ENCODE results near the gene DNAJC5. TPM values are rescaled to one million over a fixed set of nuclear protein-coding genes. Genes with fewer than 3 reads are reported as not detected.
"Not testable (repeated sequence)": the region's sequence is repeated elsewhere in the genome, so short reads cannot be mapped to it uniquely, and the experiment has no call there.

Gene DNAJC5
- 10 to 100 TPM; 33.7 to 33.8 TPM for total RNA-seq

GRCh38 chr20:63894358-63895201, at the start of gene DNAJC5:
Gene DNAJC5, plus strand, starts transcription at chr20:63895126. Its CDS starts 33,220 bp downstream, at chr20:63928346.
- DNase-seq: peak; percentile 97
- H3K27ac Mint-ChIP-seq: peak within 1 kb of the TSS; percentile 97
- no peaks in the 10 kb centered on the region for H3K27me3 Mint-ChIP-seq
- peaks cover 37% of the 10 kb centered on the region for H3K4me1 Mint-ChIP-seq (ENCODE audit: low read depth)
- peak within 1 kb of the TSS; percentile 97 for H3K4me3 Mint-ChIP-seq
- ChIA-PET POLR2A (interaction anchor here (0.7 kb wide), 1 partner anchor 267 kb away, joined by 3 read pairs; no protein-coding TSS in a partner anchor), CTCF (interaction anchor here (1.5 to 2.4 kb wide), 2 partner anchors 29 to 86 kb away, joined by 4 to 12 read pairs; partner anchors contain the start of gene TPD52L2)
- H3K36me3 Mint-ChIP-seq: peaks cover 20% of the 10 kb centered on the region
- intact Hi-C loops (cut with micrococcal nuclease): loop anchor here (2.0 to 10.0 kb wide), 2 partner anchors 30 to 170 kb away; partner anchors contain the start of genes TCEA2 and TPD52L2
- H3K9me3 Mint-ChIP-seq: no peaks in the 10 kb centered on the region

- ChIA-PET CTCF (interaction anchor here (0.9 kb wide), 1 partner anchor 134 kb away, joined by 4 read pairs; no protein-coding TSS in a partner anchor), POLR2A (interaction anchor here (0.5 kb wide), 1 partner anchor 16 kb away, joined by 3 read pairs; no protein-coding TSS in a partner anchor)
- H3K9me3 Mint-ChIP-seq: no peaks in the 10 kb centered on the region
- DNase-seq: no peak
- no peak overlapping the region for H3K4me3 Mint-ChIP-seq
- peaks cover 15% of the 10 kb centered on the region for H3K4me1 Mint-ChIP-seq (ENCODE audit: low read depth)
- peaks cover 47% of the 10 kb centered on the region for H3K27me3 Mint-ChIP-seq
- H3K36me3 Mint-ChIP-seq: no peaks in the 10 kb centered on the region
- H3K27ac Mint-ChIP-seq: no peak overlapping the region
- intact Hi-C loops (cut with micrococcal nuclease): no loop called here
Observed at GRCh38 chr20:63846128-63846771, 48.7 kb upstream of the DNAJC5 start.

- intact Hi-C loops (cut with micrococcal nuclease): no loop called here
- no peaks in the 10 kb centered on the region for H3K36me3 Mint-ChIP-seq
- no peak overlapping the region for H3K27ac Mint-ChIP-seq
- no peak overlapping the region for H3K4me3 Mint-ChIP-seq
- DNase-seq: no peak
- peaks cover 48% of the 10 kb centered on the region for H3K27me3 Mint-ChIP-seq
- peaks cover 18% of the 10 kb centered on the region for H3K4me1 Mint-ChIP-seq (ENCODE audit: low read depth)
- no peaks in the 10 kb centered on the region for H3K9me3 Mint-ChIP-seq
- POLR2A ChIA-PET: interaction anchor here (0.5 kb wide), 1 partner anchor 16 kb away, joined by 3 read pairs; no protein-coding TSS in a partner anchor
- CTCF ChIA-PET: no interaction called here
Observed at GRCh38 chr20:63846888-63847236, 48.1 kb upstream of the DNAJC5 start.

GRCh38 chr20:63847237-63848002, 47.5 kb upstream of the DNAJC5 start:
- intact Hi-C loops (cut with micrococcal nuclease): no loop called here
- POLR2A ChIA-PET: no interaction called here
- DNase-seq: no peak
- Mint-ChIP-seq H3K4me3 (no peak overlapping the region), H3K36me3 (no peaks in the 10 kb centered on the region), H3K27ac (no peak overlapping the region), H3K27me3 (peaks cover 47% of the 10 kb centered on the region), H3K9me3 (no peaks in the 10 kb centered on the region), H3K4me1 (ENCODE audit: low read depth) (peaks cover 20% of the 10 kb centered on the region)
- CTCF ChIA-PET: interaction anchor here (0.9 kb wide), 1 partner anchor 62 kb away, joined by 3 read pairs; no protein-coding TSS in a partner anchor

- no peak for DNase-seq
- Mint-ChIP-seq H3K36me3 (no peaks in the 10 kb centered on the region), H3K27me3 (peaks cover 44% of the 10 kb centered on the region), H3K4me3 (no peak overlapping the region), H3K4me1 (ENCODE audit: low read depth) (peaks cover 20% of the 10 kb centered on the region), H3K27ac (no peak overlapping the region), H3K9me3 (no peaks in the 10 kb centered on the region)
- CTCF ChIA-PET: interaction anchor here (0.9 kb wide), 1 partner anchor 63 kb away, joined by 3 read pairs; no protein-coding TSS in a partner anchor
- intact Hi-C loops (cut with micrococcal nuclease): no loop called here
- POLR2A ChIA-PET: no interaction called here
Observed at GRCh38 chr20:63848003-63848911, 46.7 kb upstream of the DNAJC5 start.

GRCh38 chr20:63850689-63851547, 44.0 kb upstream of the DNAJC5 start:
- Mint-ChIP-seq H3K4me1 (ENCODE audit: low read depth) (peaks cover 16% of the 10 kb centered on the region), H3K27me3 (peaks cover 28% of the 10 kb centered on the region), H3K36me3 (no peaks in the 10 kb centered on the region), H3K4me3 (no peak overlapping the region), H3K27ac (no peak overlapping the region), H3K9me3 (no peaks in the 10 kb centered on the region)
- ChIA-PET CTCF (interaction anchor here (0.6 to 2.0 kb wide), 3 partner anchors 14 to 65 kb away, joined by 3 to 6 read pairs (median 5); partner anchors contain the start of gene TPD52L2), POLR2A (interaction anchor here (0.7 kb wide), 1 partner anchor 14 kb away, joined by 3 read pairs; the partner anchor contains the start of gene TPD52L2)
- intact Hi-C loops (cut with micrococcal nuclease): loop anchor here (2.0 kb wide), 1 partner anchor 14 kb away; the partner anchor contains the start of gene TPD52L2
- DNase-seq: peak; percentile 86

- intact Hi-C loops (cut with micrococcal nuclease): loop anchor here (2.0 kb wide), 1 partner anchor 13 kb away; the partner anchor contains the start of gene TPD52L2
- DNase-seq, H3K27ac Mint-ChIP-seq, H3K4me3 Mint-ChIP-seq, H3K36me3 Mint-ChIP-seq, H3K9me3 Mint-ChIP-seq: not testable (repeated sequence)
- H3K4me1 Mint-ChIP-seq (ENCODE audit: low read depth): peaks cover 14% of the 10 kb centered on the region
- ChIA-PET POLR2A (interaction anchor here (0.7 kb wide), 1 partner anchor 14 kb away, joined by 3 read pairs; the partner anchor contains the start of gene TPD52L2), CTCF (interaction anchor here (1.0 to 2.0 kb wide), 2 partner anchors 13 to 65 kb away, joined by 3 to 6 read pairs; partner anchors contain the start of gene TPD52L2)
- peaks cover 26% of the 10 kb centered on the region for H3K27me3 Mint-ChIP-seq
Observed at GRCh38 chr20:63851548-63851943, 43.4 kb upstream of the DNAJC5 start.

GRCh38 chr20:63853733-63854068, 41.2 kb upstream of the DNAJC5 start:
- H3K9me3 Mint-ChIP-seq; intact Hi-C loops (cut with micrococcal nuclease); DNase-seq; H3K36me3 Mint-ChIP-seq; H3K4me3 Mint-ChIP-seq; POLR2A ChIA-PET; H3K27ac Mint-ChIP-seq: not testable (repeated sequence)
- H3K4me1 Mint-ChIP-seq (ENCODE audit: low read depth): peaks cover 30% of the 10 kb centered on the region
- peaks cover 23% of the 10 kb centered on the region for H3K27me3 Mint-ChIP-seq
- CTCF ChIA-PET: interaction anchor here (1.4 kb wide), 1 partner anchor 12 kb away, joined by 3 read pairs; the partner anchor contains the start of gene TPD52L2

- POLR2A ChIA-PET: interaction anchor here (1.1 to 1.5 kb wide), 2 partner anchors 11 to 17 kb away, joined by 4 read pairs; partner anchors contain the start of gene TPD52L2
- no peak for DNase-seq
- no peaks in the 10 kb centered on the region for H3K36me3 Mint-ChIP-seq
- peaks cover 21% of the 10 kb centered on the region for H3K27me3 Mint-ChIP-seq
- H3K27ac Mint-ChIP-seq: no peak overlapping the region
- intact Hi-C loops (cut with micrococcal nuclease): no loop called here
- peaks cover 35% of the 10 kb centered on the region for H3K4me1 Mint-ChIP-seq (ENCODE audit: low read depth)
- H3K9me3 Mint-ChIP-seq: no peaks in the 10 kb centered on the region
- CTCF ChIA-PET: interaction anchor here (1.4 kb wide), 1 partner anchor 11 kb away, joined by 3 read pairs; the partner anchor contains the start of gene TPD52L2
- H3K4me3 Mint-ChIP-seq: no peak overlapping the region
Observed at GRCh38 chr20:63854069-63854765, 40.7 kb upstream of the DNAJC5 start.
